ENCODE measurements around the gene CES4A. TPM values are rescaled to one million over a fixed set of nuclear protein-coding genes. Genes with fewer than 3 reads are reported as not detected.
"Not testable (repeated sequence)": the region's sequence is repeated elsewhere in the genome, so short reads cannot be mapped to it uniquely, and the experiment has no call there.

Gene CES4A
- total RNA-seq, 2 experiments from 2014 or later, result 14.9 to 16.0 TPM

DNA sequence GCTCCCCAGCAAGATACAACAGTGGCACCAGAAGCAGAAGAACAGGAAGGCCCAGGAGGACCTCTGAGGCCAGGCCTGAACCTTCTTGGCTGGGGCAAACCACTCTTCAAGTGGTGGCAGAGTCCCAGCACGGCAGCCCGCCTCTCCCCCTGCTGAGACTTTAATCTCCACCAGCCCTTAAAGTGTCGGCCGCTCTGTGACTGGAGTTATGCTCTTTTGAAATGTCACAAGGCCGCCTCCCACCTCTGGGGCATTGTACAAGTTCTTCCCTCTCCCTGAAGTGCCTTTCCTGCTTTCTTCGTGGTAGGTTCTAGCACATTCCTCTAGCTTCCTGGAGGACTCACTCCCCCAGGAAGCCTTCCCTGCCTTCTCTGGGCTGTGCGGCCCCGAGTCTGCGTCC lies 15.4 kb upstream of the CES4A start:
- no peaks in the 10 kb centered on the region for H3K27me3 ChIP-seq (ENCODE audit: control insufficient read depth in 1 of 2, insufficient read depth in 2 of 2, low read length in 2 of 2)
- ATAC-seq (ENCODE audit: poor library complexity) (no peak), DNase-seq (no peak)
- ChIA-PET CTCF (interaction anchor here (1.5 kb wide), 1 partner anchor 182 kb away, joined by 4 read pairs; no protein-coding TSS in a partner anchor), POLR2A (no interaction called here)
- H3K27me3 Mint-ChIP-seq, result peaks cover 3% of the 10 kb centered on the region
- H3K4me1 ChIP-seq (ENCODE audit: insufficient read depth, low read length), result peaks cover 12% of the 10 kb centered on the region
- no peaks in the 10 kb centered on the region for H3K9me3 ChIP-seq (ENCODE audit: control insufficient read depth in 1 of 2, insufficient read depth in 1 of 2, low read length in 2 of 2)
- intact Hi-C loops (cut with DNase I, micrococcal nuclease), result loop anchor here in 1 of 2 experiments (10.0 kb wide), 1 partner anchor 442 kb away; the partner anchor contains the start of gene ZDHHC1
- H3K9me3 Mint-ChIP-seq, result no peaks in the 10 kb centered on the region
- TF ChIP-seq, protein P1, sequence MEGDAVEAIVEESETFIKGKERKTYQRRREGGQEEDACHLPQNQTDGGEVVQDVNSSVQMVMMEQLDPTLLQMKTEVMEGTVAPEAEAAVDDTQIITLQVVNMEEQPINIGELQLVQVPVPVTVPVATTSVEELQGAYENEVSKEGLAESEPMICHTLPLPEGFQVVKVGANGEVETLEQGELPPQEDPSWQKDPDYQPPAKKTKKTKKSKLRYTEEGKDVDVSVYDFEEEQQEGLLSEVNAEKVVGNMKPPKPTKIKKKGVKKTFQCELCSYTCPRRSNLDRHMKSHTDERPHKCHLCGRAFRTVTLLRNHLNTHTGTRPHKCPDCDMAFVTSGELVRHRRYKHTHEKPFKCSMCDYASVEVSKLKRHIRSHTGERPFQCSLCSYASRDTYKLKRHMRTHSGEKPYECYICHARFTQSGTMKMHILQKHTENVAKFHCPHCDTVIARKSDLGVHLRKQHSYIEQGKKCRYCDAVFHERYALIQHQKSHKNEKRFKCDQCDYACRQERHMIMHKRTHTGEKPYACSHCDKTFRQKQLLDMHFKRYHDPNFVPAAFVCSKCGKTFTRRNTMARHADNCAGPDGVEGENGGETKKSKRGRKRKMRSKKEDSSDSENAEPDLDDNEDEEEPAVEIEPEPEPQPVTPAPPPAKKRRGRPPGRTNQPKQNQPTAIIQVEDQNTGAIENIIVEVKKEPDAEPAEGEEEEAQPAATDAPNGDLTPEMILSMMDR (IDR thresholded peaks at IDR 0.05), result no peak
- H3K27ac ChIP-seq (ENCODE audit: low read depth in 1 of 2, low read length in 2 of 2), result no peak overlapping the region
- H3K4me1 Mint-ChIP-seq (ENCODE audit: low read depth), result peaks cover 5% of the 10 kb centered on the region
- H3K4me3 ChIP-seq (ENCODE audit: low read length), result no peak overlapping the region
- no peaks in the 10 kb centered on the region for H3K36me3 ChIP-seq (ENCODE audit: insufficient read depth, low read length)
- H3K36me3 Mint-ChIP-seq (ENCODE audit: low read depth), result no peaks in the 10 kb centered on the region
- H3K27ac Mint-ChIP-seq, result no peak overlapping the region
- no peak overlapping the region for H3K4me3 Mint-ChIP-seq

DNA sequence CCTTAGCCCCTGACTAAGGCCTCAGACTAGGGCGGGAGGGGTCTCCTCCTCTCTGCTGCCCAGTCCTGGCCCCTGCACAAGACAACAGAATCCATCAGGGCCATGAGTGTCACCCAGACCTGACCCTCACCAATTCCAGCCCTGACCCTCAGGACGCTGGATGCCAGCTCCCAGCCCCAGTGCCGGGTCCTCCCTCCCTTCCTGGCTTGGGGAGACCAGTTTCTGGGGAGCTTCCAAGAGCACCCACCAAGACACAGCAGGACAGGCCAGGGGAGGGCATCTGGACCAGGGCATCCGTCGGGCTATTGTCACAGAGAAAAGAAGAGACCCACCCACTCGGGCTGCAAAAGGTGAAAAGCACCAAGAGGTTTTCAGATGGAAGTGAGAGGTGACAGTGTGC lies 14.7 kb upstream of the CES4A start:
- intact Hi-C loops (cut with DNase I, micrococcal nuclease), result loop anchor here in 1 of 2 experiments (10.0 kb wide), 1 partner anchor 441 kb away; the partner anchor contains the start of gene ZDHHC1
- DNase-seq, result no peak
- Histone ChIP-seq H3K4me1 (ENCODE audit: insufficient read depth, low read length) (peaks cover 12% of the 10 kb centered on the region), H3K4me3 (ENCODE audit: low read length) (no peak overlapping the region), H3K36me3 (ENCODE audit: insufficient read depth, low read length) (no peaks in the 10 kb centered on the region), H3K27me3 (ENCODE audit: control insufficient read depth in 1 of 2, insufficient read depth in 2 of 2, low read length in 2 of 2) (no peaks in the 10 kb centered on the region), H3K27ac (ENCODE audit: low read depth in 1 of 2, low read length in 2 of 2) (no peak overlapping the region), H3K9me3 (ENCODE audit: control insufficient read depth in 1 of 2, insufficient read depth in 1 of 2, low read length in 2 of 2) (no peaks in the 10 kb centered on the region)
- Mint-ChIP-seq H3K36me3 (ENCODE audit: low read depth) (no peaks in the 10 kb centered on the region), H3K27me3 (peaks cover 3% of the 10 kb centered on the region), H3K27ac (no peak overlapping the region), H3K4me3 (no peak overlapping the region), H3K9me3 (no peaks in the 10 kb centered on the region), H3K4me1 (ENCODE audit: low read depth) (peaks cover 5% of the 10 kb centered on the region)
- TF ChIP-seq, protein P1 (IDR thresholded peaks at IDR 0.05), result no peak
- POLR2A ChIA-PET, result no interaction called here
- CTCF ChIA-PET, result interaction anchor here (1.0 kb wide), 1 partner anchor 13 kb away, joined by 3 read pairs; the partner anchor contains the start of gene CES3
- ATAC-seq (ENCODE audit: poor library complexity), result no peak

DNA sequence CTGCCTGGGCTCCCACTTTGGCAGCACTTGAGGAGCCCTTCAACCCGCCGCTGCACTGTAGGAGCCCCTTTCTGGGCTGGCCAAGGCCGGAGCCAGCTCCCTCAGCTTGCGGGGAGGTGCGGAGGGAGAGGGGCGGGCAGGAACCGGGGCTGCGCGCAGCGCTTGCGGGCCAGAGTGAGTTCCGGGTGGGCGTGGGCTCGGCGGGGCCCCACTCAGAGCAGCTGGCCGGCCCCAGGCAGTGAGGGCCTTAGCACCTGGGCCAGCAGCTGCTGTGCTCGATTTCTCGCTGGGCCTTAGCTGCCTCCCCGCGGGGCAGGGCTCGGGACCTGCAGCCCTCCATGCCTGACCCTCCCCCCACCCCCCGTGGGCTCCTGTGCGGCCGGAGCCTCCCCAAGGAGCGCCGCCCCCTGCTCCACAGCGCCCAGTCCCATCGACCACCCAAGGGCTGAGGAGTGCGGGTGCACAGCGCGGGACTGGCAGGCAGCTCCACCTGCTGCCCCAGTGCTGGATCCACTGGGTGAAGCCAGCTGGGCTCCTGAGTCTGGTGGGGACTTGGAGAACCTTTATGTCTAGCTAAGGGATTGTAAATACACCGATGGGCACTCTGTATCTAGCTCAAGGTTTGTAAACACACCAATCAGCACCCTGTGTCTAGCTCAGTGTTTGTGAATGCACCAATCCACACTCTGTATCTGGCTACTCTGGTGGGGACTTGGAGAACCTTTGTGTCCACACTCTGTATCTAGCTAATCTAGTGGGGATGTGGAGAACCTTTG lies 14.0 kb upstream of the CES4A start:
- H3K4me1 Mint-ChIP-seq (ENCODE audit: low read depth); H3K9me3 Mint-ChIP-seq; H3K4me3 ChIP-seq (ENCODE audit: low read length); POLR2A ChIA-PET; DNase-seq; H3K27ac Mint-ChIP-seq; ATAC-seq (ENCODE audit: poor library complexity); H3K36me3 ChIP-seq (ENCODE audit: insufficient read depth, low read length); H3K9me3 ChIP-seq (ENCODE audit: control insufficient read depth in 1 of 2, insufficient read depth in 1 of 2, low read length in 2 of 2); H3K27me3 ChIP-seq (ENCODE audit: control insufficient read depth in 1 of 2, insufficient read depth in 2 of 2, low read length in 2 of 2); H3K27ac ChIP-seq (ENCODE audit: low read depth in 1 of 2, low read length in 2 of 2); H3K27me3 Mint-ChIP-seq; H3K36me3 Mint-ChIP-seq (ENCODE audit: low read depth): not testable (repeated sequence)
- CTCF ChIA-PET, result interaction anchor here (1.0 to 2.7 kb wide), 3 partner anchors 13 to 181 kb away, joined by 3 to 13 read pairs (median 3); partner anchors contain the start of gene CES3
- H3K4me1 ChIP-seq (ENCODE audit: insufficient read depth, low read length), result peaks cover 12% of the 10 kb centered on the region
- intact Hi-C loops (cut with DNase I, micrococcal nuclease), result loop anchor here in 1 of 2 experiments (10.0 kb wide), 1 partner anchor 440 kb away; the partner anchor contains the start of gene ZDHHC1
- H3K4me3 Mint-ChIP-seq, result peak overlapping the region; percentile 85

DNA sequence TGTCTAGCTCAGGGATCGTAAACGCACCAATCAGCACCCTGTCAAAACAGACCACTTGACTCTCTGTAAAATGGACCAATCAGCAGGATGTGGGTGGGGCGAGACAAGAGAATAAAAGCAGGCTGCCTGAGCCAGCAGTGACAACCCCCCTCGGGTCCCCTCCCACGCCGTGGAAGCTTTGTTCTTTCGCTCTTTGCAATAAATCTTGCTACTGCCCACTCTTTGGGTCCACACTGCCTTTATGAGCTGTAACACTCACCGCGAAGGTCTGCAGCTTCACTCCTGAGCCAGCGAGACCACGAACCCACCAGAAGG lies 13.5 kb upstream of the CES4A start:
- H3K9me3 Mint-ChIP-seq; POLR2A ChIA-PET; H3K27me3 Mint-ChIP-seq; H3K27ac Mint-ChIP-seq; H3K4me1 Mint-ChIP-seq (ENCODE audit: low read depth); H3K36me3 Mint-ChIP-seq (ENCODE audit: low read depth); H3K36me3 ChIP-seq (ENCODE audit: insufficient read depth, low read length); H3K27me3 ChIP-seq (ENCODE audit: control insufficient read depth in 1 of 2, insufficient read depth in 2 of 2, low read length in 2 of 2); ATAC-seq (ENCODE audit: poor library complexity); H3K27ac ChIP-seq (ENCODE audit: low read depth in 1 of 2, low read length in 2 of 2); H3K9me3 ChIP-seq (ENCODE audit: control insufficient read depth in 1 of 2, insufficient read depth in 1 of 2, low read length in 2 of 2): not testable (repeated sequence)
- CTCF ChIA-PET, result interaction anchor here (1.5 to 2.7 kb wide), 2 partner anchors 80 to 180 kb away, joined by 3 to 13 read pairs; no protein-coding TSS in a partner anchor
- intact Hi-C loops (cut with DNase I, micrococcal nuclease), result loop anchor here (5.0 to 10.0 kb wide), 4 partner anchors 422 to 492 kb away; partner anchors contain the start of gene ZDHHC1 (in 2 of the 2)
- peak in 10 of 14 experiments; percentile 10 to 68 (median 29) for DNase-seq
- H3K4me3 Mint-ChIP-seq, result peak overlapping the region; percentile 85
- Histone ChIP-seq H3K4me1 (ENCODE audit: insufficient read depth, low read length) (peaks cover 12% of the 10 kb centered on the region), H3K4me3 (ENCODE audit: low read length) (peak overlapping the region; percentile 16)
